Left lung (tissue), 10 donors: Measurements from ENCODE around the gene PDLIM7. TPM values are rescaled to one million over a fixed set of nuclear protein-coding genes. Genes with fewer than 3 reads are reported as not detected.
A peak's percentile ranks its signal among the peaks of the same experiment; 100 is the strongest.

ENCODE experiments used
- ATAC-seq: fragments of 200-7000 bp; cut with Tn5 transposase; one replicate; pipeline ENCODE4 v1.9.1; 2020; ENCODE audit warnings: moderate library complexity
- DNase-seq, 4 donors: peaks; one replicate each; pipeline ENCODE4 v3.0.0-alpha.2; 2013 to 2020
- H3K27ac ChIP-seq, 2 donors: fragments of 200-600 bp; sonication (generic) in 1 of 2; one replicate each; pipeline versions ENCODE4 v1.5.0 to v1.8.0; 2020 to 2021
- H3K27me3 ChIP-seq, 2 donors: fragments of 200-600 bp; sonication (generic) in 1 of 2; one replicate each; pipeline versions ENCODE4 v1.5.0 to v1.8.0; 2020 to 2021
- H3K36me3 ChIP-seq, 2 donors: fragments of 200-600 bp; sonication (generic) in 1 of 2; one replicate each; pipeline versions ENCODE4 v1.5.0 to v1.8.0; 2020 to 2021
- H3K4me1 ChIP-seq, 2 donors: fragments of 200-600 bp; one replicate each; pipeline ENCODE4 v1.8.0; 2021
- H3K4me3 ChIP-seq, 2 donors: fragments of 200-600 bp; sonication (generic) in 1 of 2; one replicate each; pipeline versions ENCODE4 v1.5.0 to v1.8.0; 2020 to 2021; ENCODE audit warnings: mild to moderate bottlenecking in 1 of 2
- H3K9me3 ChIP-seq, 2 donors: fragments of 200-600 bp; sonication (generic) in 1 of 2; one replicate each; pipeline versions ENCODE4 v1.5.0 to v1.8.0; 2020 to 2021
- intact Hi-C, 2 donors: fragments of 100-400 bp; cut with DNase I; formaldehyde crosslinking; loops; one replicate each; pipeline versions ENCODE4 v1.11.2 to v1.14.2; 2022
- polyA plus RNA-seq, 6 donors: library from polyadenylated mRNA; unstranded; fragments of 120-200 nt; gene quantifications; one replicate each; pipeline ENCODE4 v1.2.1, GENCODE V29; 2013; ENCODE audit not compliant: insufficient read length in 6 of 6
- total RNA-seq, 2 donors: library from RNA; stranded (reverse); fragmentation: NEBNext Ultra II Directional; extraction: Animal tissue kit (Norgen Biotek cat#: 25700); gene quantifications; one replicate each; pipeline ENCODE4 v1.2.1, GENCODE V29; 2021
- TF ChIP-seq, protein P1 (sequence below), 2 donors: fragments of 200-600 bp; sonication (generic) in 1 of 2; IDR thresholded peaks; one replicate each; pipeline versions ENCODE4 v1.5.0 to v1.8.0; 2021; ENCODE audit warnings: antibody characterized with exemption in 2 of 2
- donor health status: DM: no; HTN: yes; CAD: no.
- donor health status: DM: no; HTN: no; CAD: no.

Gene PDLIM7
- total and polyA plus RNA-seq, 8 donors: 60.9 to 141 (median 90.2) TPM

DNA sequence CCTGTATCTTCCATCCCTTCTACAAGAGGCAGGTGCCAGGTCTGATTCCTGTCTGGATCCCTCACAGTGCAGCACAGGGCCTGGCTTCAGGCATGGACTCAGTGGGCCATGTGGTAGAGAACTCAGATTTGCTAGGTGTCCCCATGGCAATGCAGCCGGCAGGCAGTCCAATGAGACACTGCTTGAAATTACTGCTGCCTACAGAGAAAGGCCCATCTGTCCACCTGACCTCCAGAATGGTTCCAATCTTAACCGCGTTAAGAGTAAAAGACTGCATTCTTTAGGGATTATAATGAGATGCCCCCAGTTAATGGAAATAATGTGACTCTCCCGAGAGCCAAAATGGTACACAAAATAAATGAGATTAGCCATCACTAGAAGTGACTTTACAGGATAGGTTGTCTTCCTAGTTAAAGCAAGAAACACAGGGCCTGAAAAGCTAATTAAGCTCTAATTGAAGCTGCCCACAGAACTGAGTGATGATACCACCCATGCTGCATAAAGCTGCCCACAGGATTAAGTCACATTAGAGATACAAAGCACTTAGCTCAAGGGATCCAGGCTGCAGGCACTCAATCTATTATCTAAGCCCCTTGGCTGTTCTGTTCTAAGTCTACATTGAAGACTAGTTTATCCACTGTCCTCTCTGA lies 45.5 kb upstream of the PDLIM7 start:
- TF ChIP-seq, protein P1, sequence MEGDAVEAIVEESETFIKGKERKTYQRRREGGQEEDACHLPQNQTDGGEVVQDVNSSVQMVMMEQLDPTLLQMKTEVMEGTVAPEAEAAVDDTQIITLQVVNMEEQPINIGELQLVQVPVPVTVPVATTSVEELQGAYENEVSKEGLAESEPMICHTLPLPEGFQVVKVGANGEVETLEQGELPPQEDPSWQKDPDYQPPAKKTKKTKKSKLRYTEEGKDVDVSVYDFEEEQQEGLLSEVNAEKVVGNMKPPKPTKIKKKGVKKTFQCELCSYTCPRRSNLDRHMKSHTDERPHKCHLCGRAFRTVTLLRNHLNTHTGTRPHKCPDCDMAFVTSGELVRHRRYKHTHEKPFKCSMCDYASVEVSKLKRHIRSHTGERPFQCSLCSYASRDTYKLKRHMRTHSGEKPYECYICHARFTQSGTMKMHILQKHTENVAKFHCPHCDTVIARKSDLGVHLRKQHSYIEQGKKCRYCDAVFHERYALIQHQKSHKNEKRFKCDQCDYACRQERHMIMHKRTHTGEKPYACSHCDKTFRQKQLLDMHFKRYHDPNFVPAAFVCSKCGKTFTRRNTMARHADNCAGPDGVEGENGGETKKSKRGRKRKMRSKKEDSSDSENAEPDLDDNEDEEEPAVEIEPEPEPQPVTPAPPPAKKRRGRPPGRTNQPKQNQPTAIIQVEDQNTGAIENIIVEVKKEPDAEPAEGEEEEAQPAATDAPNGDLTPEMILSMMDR (IDR thresholded peaks at IDR 0.05): no peak
- no peaks in the 10 kb centered on the region for H3K9me3 ChIP-seq
- no peak overlapping the region for H3K4me3 ChIP-seq
- H3K27me3 ChIP-seq: no peaks in the 10 kb centered on the region
- peaks cover 0 to 16% of the 10 kb centered on the region in 2 donors for H3K36me3 ChIP-seq
- H3K4me1 ChIP-seq: peaks cover 19 to 54% of the 10 kb centered on the region in 2 donors
- no peak overlapping the region for H3K27ac ChIP-seq
- intact Hi-C loops: no loop called here
- no peak for DNase-seq
- no peak for ATAC-seq

DNA sequence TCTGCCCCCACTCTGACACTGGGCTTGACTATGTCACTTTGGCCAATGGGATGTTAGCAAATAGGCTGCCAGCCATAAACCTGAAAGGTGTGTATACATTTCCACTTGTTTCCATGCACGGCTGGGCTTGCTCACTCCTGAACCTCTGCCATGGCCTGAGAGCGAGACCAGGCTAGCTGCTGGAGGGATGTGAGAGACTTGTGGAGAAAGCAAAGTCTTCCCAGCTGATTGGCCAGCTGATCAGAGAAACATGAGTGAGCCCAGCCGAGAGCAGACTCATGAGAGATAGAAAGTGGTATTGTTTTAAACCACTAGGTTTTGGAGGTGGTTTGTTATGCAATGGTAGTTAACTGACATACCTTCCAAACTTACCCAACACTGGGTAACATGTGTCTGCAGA lies 43.0 kb upstream of the PDLIM7 start:
- intact Hi-C loops: no loop called here
- Histone ChIP-seq H3K4me3 (no peak overlapping the region), H3K27me3 (no peaks in the 10 kb centered on the region), H3K27ac (peak overlapping the region in 1 of 2 donors; percentile 28), H3K36me3 (peaks cover 0 to 41% of the 10 kb centered on the region in 2 donors), H3K4me1 (peaks cover 7 to 41% of the 10 kb centered on the region in 2 donors), H3K9me3 (no peaks in the 10 kb centered on the region)
- DNase-seq (no peak), ATAC-seq (no peak)
- TF ChIP-seq, protein P1 (IDR thresholded peaks at IDR 0.05): no peak

DNA sequence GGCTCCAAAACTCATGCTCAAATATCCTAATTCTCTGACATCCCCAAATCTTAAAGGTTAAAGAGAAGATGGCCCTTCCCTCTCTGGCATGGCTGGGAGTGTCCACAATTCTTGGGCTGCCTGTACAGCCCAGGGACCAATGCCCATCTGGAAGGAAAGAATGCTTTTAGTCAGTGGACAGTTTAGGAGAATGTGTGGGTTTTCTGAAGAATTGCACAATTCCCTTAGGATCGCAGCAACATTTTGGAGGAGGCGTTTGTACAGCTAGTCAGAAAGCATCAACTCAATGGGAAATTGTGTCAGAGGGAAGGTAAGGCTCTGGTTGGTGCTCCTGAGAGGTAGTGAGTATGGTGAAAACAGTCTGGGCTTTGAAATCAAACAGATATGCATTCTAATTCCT lies 42.0 kb upstream of the PDLIM7 start:
- peaks cover 3 to 31% of the 10 kb centered on the region in 2 donors for H3K4me1 ChIP-seq
- TF ChIP-seq, protein P1 (IDR thresholded peaks at IDR 0.05): no peak
- intact Hi-C loops: no loop called here
- DNase-seq (no peak), ATAC-seq (no peak)
- H3K36me3 ChIP-seq: peaks cover 0 to 52% of the 10 kb centered on the region in 2 donors
- H3K9me3 ChIP-seq: no peaks in the 10 kb centered on the region
- H3K27ac ChIP-seq: peak overlapping the region in 1 of 2 donors; percentile 13
- H3K27me3 ChIP-seq: no peaks in the 10 kb centered on the region
- H3K4me3 ChIP-seq: no peak overlapping the region

DNA sequence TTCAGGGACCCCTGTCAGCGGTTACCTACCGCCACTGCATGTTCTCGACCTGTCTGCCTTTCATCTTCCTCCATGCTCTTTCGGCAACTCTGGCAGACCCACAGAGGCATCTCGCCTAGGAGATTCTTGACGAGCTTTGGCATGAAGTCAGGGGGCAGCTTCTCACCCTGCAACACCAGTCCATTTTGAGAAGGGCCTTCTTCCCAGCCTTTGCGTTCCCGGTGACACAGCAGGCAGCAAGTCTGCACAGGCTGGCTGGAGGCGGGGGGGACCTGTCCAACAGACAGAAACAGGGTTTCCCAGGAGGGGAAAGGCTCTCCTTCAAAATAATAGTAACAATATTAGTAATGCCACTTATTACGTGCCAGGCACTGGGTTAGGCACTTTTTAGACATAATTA lies 41.5 kb upstream of the PDLIM7 start:
- H3K27ac ChIP-seq: peak overlapping the region in 1 of 2 donors; percentile 13
- TF ChIP-seq, protein P1 (IDR thresholded peaks at IDR 0.05): no peak

DNA sequence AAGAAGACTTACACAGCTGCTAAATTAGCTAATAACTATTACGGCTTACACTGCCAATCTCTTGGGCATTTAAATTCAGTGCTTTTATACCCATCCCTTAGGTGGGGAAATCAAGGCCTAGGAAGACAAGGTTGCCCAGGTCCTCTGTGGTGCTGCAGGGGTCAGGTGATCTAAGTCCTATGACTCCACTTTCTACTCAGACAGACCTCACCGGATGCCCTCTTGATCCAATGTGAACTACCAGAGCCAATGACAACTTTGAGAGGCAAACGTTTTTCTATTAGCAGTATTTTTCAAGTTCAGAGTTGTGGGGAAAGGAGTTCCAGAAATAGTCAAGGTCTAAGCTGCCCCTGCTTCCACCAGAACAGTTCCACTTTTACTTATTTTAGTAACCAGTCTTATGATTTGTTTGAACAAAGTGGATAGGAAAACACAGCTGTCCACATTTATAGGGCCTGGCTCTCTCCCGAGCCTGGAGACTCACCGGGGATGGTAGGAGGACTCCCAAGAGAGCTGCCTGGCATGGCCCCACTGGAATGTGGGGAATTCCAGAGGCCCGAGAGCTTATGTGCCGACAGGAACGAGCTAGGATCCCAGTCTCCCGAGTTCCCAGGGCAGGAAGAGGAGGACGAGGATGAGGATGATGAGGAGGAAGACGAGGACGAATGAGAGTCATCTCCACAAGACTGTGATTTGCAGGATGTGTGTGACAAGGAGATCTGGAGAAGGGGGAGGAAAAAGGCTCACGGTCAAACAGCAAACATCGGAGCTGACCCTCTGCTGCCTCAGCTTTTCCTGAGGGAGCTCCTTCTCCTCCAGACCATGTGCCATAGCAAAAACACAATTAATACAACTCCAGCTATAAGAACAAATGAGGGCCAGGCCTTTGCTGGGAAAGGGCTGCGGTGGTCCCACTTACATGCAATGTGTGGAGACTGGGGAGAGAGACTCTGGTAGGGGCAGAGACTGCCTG lies 40.3 kb upstream of the PDLIM7 start:
- TF ChIP-seq, protein P1 (IDR thresholded peaks at IDR 0.05): no peak
- Histone ChIP-seq H3K4me1 (peaks cover 3 to 22% of the 10 kb centered on the region in 2 donors), H3K27ac (peak overlapping the region; percentile 33 to 65), H3K4me3 (no peak overlapping the region), H3K9me3 (no peaks in the 10 kb centered on the region), H3K27me3 (no peaks in the 10 kb centered on the region), H3K36me3 (peaks cover 0 to 69% of the 10 kb centered on the region in 2 donors)
- peak; percentile 92 for ATAC-seq
- intact Hi-C loops: no loop called here
- peak in 1 of 4 donors; percentile 59 for DNase-seq

More for the DNA sequence above, 41.5 kb upstream of the PDLIM7 start:
- no peak for ATAC-seq
- no peak for DNase-seq
- Histone ChIP-seq H3K9me3 (no peaks in the 10 kb centered on the region), H3K4me1 (peaks cover 3 to 28% of the 10 kb centered on the region in 2 donors), H3K4me3 (no peak overlapping the region), H3K27me3 (no peaks in the 10 kb centered on the region), H3K36me3 (peaks cover 0 to 57% of the 10 kb centered on the region in 2 donors)
- intact Hi-C loops: no loop called here
